Measurements from ENCODE around the gene ULK4.

- TF ChIP-seq CTCF (IDR thresholded peaks at IDR 0.05), result no peak
- TF ChIP-seq POLR2A (IDR thresholded peaks at IDR 0.05), result no peak
Measured at GRCh38 chr3:41740374-41740886, 221.5 kb downstream of the ULK4 start.

All from lower leg skin (tissue), 3 donors.